HG03457 (cell line): Measurements from ENCODE around the gene PTPRM.

Experiments
- ATAC-seq: cut with Tn5 transposase; IDR thresholded peaks from one replicate; pipeline ENCODE4 v1.9.1; 2021; ENCODE audit warnings: moderate number of reproducible peaks; ENCODE audit not compliant: unreplicated experiment

Gene PTPRM

GRCh38 chr18:7844418-7844817 is 277.3 kb downstream of the PTPRM start:
- no peak for ATAC-seq

- ATAC-seq: no peak
These were observed 279.2 kb downstream of the PTPRM start for GRCh38 chr18:7846335-7846734.

- no peak for ATAC-seq
These were observed 280.4 kb downstream of the PTPRM start for GRCh38 chr18:7847357-7848053.

- ATAC-seq: no peak
These were observed 280.9 kb downstream of the PTPRM start for GRCh38 chr18:7848054-7848412.

GRCh38 chr18:7850446-7850845 is 283.3 kb downstream of the PTPRM start:
- ATAC-seq: no peak

- ATAC-seq: no peak
These were observed 287.9 kb downstream of the PTPRM start for GRCh38 chr18:7855028-7855427.

- no peak for ATAC-seq
These were observed 288.6 kb downstream of the PTPRM start for GRCh38 chr18:7855671-7856070.

GRCh38 chr18:7856116-7856515 is 289.0 kb downstream of the PTPRM start:
- no peak for ATAC-seq

GRCh38 chr18:7856733-7857132 is 289.6 kb downstream of the PTPRM start:
- ATAC-seq: no peak

- no peak for ATAC-seq
These were observed 290.4 kb downstream of the PTPRM start for GRCh38 chr18:7857562-7857961.

- no peak for ATAC-seq
These were observed 292.0 kb downstream of the PTPRM start for GRCh38 chr18:7859122-7859521.

- ATAC-seq: no peak
These were observed 303.1 kb downstream of the PTPRM start for GRCh38 chr18:7870266-7870665.

GRCh38 chr18:7870855-7871254 is 303.7 kb downstream of the PTPRM start:
- no peak for ATAC-seq

GRCh38 chr18:7871560-7872456 is 304.7 kb downstream of the PTPRM start:
- ATAC-seq: no peak

- no peak for ATAC-seq
These were observed 305.5 kb downstream of the PTPRM start for GRCh38 chr18:7872569-7872968.

- ATAC-seq: no peak
These were observed 306.2 kb downstream of the PTPRM start for GRCh38 chr18:7873316-7873715.

GRCh38 chr18:7876354-7877104 is 309.4 kb downstream of the PTPRM start:
- ATAC-seq: no peak

- no peak for ATAC-seq
These were observed 310.5 kb downstream of the PTPRM start for GRCh38 chr18:7877609-7878008.

GRCh38 chr18:7878265-7879211 is 311.4 kb downstream of the PTPRM start:
- ATAC-seq: no peak

- no peak for ATAC-seq
These were observed 312.6 kb downstream of the PTPRM start for GRCh38 chr18:7879717-7880116.
